Loucy (cell line): ENCODE results near the gene SHISAL1.

Source experiments
- H2AFZ ChIP-seq: fragments of 200-600 bp; sonication (generic); 2 replicates; pipeline ENCODE4 v1.6.0; 2016; ENCODE audit warnings: antibody characterized with exemption, mild to moderate bottlenecking, low read length, moderate library complexity
- H3F3A ChIP-seq: fragments of 200-600 bp; 2 replicates; pipeline ENCODE4 v1.6.0; 2016; ENCODE audit warnings: antibody characterized with exemption, low read depth, mild to moderate bottlenecking
- H3K27me3 ChIP-seq: fragments of 200-600 bp; sonication (generic); 2 replicates; pipeline ENCODE4 v1.6.1; 2014; ENCODE audit warnings: low read length, mild to moderate bottlenecking; ENCODE audit not compliant: insufficient read depth, poor library complexity, severe bottlenecking
- H3K36me3 ChIP-seq: fragments of 200-600 bp; sonication (generic); 2 replicates; pipeline ENCODE4 v1.6.1; 2016; ENCODE audit warnings: low read length; ENCODE audit not compliant: insufficient read depth
- H3K4me1 ChIP-seq: fragments of 200-600 bp; sonication (generic); 2 replicates; pipeline ENCODE4 v1.5.1; 2014; ENCODE audit warnings: low read length, mild to moderate bottlenecking; ENCODE audit not compliant: insufficient read depth, poor library complexity, severe bottlenecking
- H3K4me2 ChIP-seq: fragments of 200-600 bp; sonication (generic); 2 replicates; pipeline ENCODE4 v1.6.0; 2014; ENCODE audit warnings: antibody characterized with exemption, low read length, low read depth, mild to moderate bottlenecking; ENCODE audit not compliant: poor library complexity, severe bottlenecking
- H3K4me3 ChIP-seq: fragments of 200-600 bp; sonication (generic); 2 replicates; pipeline ENCODE4 v1.5.1; 2014; ENCODE audit warnings: low read length, mild to moderate bottlenecking, mixed read lengths; ENCODE audit not compliant: poor library complexity, severe bottlenecking
- H3K79me2 ChIP-seq: fragments of 200-600 bp; sonication (generic); 2 replicates; pipeline ENCODE4 v1.6.1; 2014; ENCODE audit warnings: low read length; ENCODE audit not compliant: insufficient read depth
- H3K9ac ChIP-seq: fragments of 200-600 bp; sonication (generic); 2 replicates; pipeline ENCODE4 v1.6.0; 2014; ENCODE audit warnings: mild to moderate bottlenecking, low read depth, low read length, moderate library complexity; ENCODE audit not compliant: poor library complexity, severe bottlenecking
- H3K9me2 ChIP-seq: fragments of 200-600 bp; sonication (generic); replicated peaks from 2 replicates; pipeline ENCODE4 v1.6.1; 2016; ENCODE audit warnings: low read depth, low read length, mixed read lengths
- H3K9me3 ChIP-seq: fragments of 200-600 bp; sonication (generic); 2 replicates; pipeline ENCODE4 v1.6.1; 2014; ENCODE audit warnings: mild to moderate bottlenecking, antibody characterized with exemption, low read length, low read depth; ENCODE audit not compliant: insufficient read depth
- H4K20me1 ChIP-seq: fragments of 200-600 bp; sonication (generic); 2 replicates; pipeline ENCODE4 v1.6.0; 2014; ENCODE audit warnings: antibody characterized with exemption, low read length, mild to moderate bottlenecking; ENCODE audit not compliant: insufficient read depth, poor library complexity, severe bottlenecking
- EZH2phosphoT487 ChIP-seq: fragments of 200-600 bp; IDR thresholded peaks from 2 replicates; pipeline ENCODE4 v1.6.1; 2018; ENCODE audit warnings: antibody characterized with exemption, mild to moderate bottlenecking, moderate library complexity, borderline replicate concordance
- TF ChIP-seq, protein P1 (sequence below): fragments of 200-600 bp; sonication (generic); conservative IDR thresholded peaks from 2 replicates; pipeline ENCODE4 v1.5.1; 2014; ENCODE audit warnings: mild to moderate bottlenecking, antibody characterized with exemption, low read length

SHISAL1 gene

DNA sequence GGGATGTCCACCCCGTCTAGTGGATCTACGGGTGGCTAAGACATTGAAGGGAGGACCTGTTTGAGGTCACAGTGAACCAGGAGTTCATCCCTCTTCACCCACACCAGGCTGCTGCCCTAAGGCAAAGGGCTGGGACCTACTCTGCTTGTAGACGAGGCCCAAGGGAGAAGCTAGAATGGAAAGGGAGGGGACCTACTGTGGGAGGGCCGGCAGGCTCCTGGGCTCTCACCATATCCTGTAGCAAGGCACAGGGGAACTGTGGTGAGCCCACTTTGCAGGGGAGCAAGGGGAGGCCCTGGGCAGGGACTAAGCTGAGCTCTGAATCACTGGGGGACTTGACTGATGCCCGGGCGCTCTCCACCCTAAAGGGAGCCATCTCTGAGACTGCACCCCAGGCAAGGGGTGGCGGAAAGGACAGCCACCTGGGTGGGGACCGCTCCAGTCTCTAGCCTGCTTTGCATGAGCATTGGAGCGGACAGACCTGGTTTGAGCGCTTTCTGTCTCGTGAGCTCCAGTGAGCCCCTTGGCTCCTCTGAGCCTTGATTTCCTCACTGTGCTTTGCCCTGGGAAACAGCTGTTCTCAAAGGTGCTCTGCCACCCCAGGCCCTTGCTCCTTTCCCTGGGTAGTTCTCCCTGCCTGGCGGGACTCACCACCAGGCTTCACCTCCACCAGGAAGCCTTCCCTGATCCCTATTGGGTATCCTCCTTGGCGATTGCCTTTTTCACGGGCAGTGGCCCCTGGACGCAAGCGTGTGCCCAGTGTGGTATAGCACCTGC, 107.8 kb downstream of the SHISAL1 start:
- no peak overlapping the region for H3K9ac ChIP-seq
- no peak overlapping the region for H2AFZ ChIP-seq
- TF ChIP-seq, protein P1, sequence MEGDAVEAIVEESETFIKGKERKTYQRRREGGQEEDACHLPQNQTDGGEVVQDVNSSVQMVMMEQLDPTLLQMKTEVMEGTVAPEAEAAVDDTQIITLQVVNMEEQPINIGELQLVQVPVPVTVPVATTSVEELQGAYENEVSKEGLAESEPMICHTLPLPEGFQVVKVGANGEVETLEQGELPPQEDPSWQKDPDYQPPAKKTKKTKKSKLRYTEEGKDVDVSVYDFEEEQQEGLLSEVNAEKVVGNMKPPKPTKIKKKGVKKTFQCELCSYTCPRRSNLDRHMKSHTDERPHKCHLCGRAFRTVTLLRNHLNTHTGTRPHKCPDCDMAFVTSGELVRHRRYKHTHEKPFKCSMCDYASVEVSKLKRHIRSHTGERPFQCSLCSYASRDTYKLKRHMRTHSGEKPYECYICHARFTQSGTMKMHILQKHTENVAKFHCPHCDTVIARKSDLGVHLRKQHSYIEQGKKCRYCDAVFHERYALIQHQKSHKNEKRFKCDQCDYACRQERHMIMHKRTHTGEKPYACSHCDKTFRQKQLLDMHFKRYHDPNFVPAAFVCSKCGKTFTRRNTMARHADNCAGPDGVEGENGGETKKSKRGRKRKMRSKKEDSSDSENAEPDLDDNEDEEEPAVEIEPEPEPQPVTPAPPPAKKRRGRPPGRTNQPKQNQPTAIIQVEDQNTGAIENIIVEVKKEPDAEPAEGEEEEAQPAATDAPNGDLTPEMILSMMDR, result no peak
- TF ChIP-seq EZH2phosphoT487, result no peak
- peaks cover 3% of the 10 kb centered on the region; the same call in 1 of the 2 replicates for H3K36me3 ChIP-seq
- H3K4me3 ChIP-seq, result no peak overlapping the region
- no peaks in the 10 kb centered on the region; the same call in 1 of the 2 replicates for H3F3A ChIP-seq
- peaks cover 20% of the 10 kb centered on the region for H3K4me1 ChIP-seq
- H3K9me2 ChIP-seq, result no peaks in the 10 kb centered on the region
- peaks cover 10% of the 10 kb centered on the region; the same call in 1 of the 2 replicates for H3K9me3 ChIP-seq
- no peaks in the 10 kb centered on the region for H3K27me3 ChIP-seq
- no peaks in the 10 kb centered on the region for H4K20me1 ChIP-seq
- no peak overlapping the region for H3K4me2 ChIP-seq
- H3K79me2 ChIP-seq, result no peaks in the 10 kb centered on the region

DNA sequence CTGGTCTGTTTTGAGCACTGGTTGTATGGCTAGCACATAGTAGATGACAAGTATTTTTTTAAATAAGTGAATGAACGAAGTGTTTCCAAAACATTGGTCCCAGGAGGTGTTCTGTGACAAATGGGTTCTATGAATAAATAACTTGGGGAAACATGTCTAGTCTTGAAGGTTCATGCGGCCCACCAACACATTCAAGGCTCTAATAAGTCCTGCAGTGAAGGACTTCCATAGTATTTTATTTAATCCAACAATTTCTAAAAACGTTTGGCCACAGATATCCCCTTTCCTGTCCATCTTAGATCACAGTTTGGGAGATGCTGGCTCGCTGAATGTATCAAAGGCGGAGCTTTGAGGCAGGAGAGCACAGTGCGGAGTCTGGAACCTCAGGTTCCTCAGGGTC, 109.5 kb downstream of the SHISAL1 start:
- Histone ChIP-seq H3K36me3 (peaks cover 7% of the 10 kb centered on the region; the same call in 1 of the 2 replicates), H3K4me2 (no peak overlapping the region), H3K4me1 (peaks cover 31% of the 10 kb centered on the region), H3K4me3 (no peak overlapping the region), H3K9me2 (no peaks in the 10 kb centered on the region), H3K79me2 (no peaks in the 10 kb centered on the region), H3K9ac (no peak overlapping the region), H3K9me3 (no peaks in the 10 kb centered on the region), H3K27me3 (no peaks in the 10 kb centered on the region), H2AFZ (no peak overlapping the region), H4K20me1 (no peaks in the 10 kb centered on the region), H3F3A (no peaks in the 10 kb centered on the region)
- TF ChIP-seq, protein P1, result no peak
- TF ChIP-seq EZH2phosphoT487, result no peak

DNA sequence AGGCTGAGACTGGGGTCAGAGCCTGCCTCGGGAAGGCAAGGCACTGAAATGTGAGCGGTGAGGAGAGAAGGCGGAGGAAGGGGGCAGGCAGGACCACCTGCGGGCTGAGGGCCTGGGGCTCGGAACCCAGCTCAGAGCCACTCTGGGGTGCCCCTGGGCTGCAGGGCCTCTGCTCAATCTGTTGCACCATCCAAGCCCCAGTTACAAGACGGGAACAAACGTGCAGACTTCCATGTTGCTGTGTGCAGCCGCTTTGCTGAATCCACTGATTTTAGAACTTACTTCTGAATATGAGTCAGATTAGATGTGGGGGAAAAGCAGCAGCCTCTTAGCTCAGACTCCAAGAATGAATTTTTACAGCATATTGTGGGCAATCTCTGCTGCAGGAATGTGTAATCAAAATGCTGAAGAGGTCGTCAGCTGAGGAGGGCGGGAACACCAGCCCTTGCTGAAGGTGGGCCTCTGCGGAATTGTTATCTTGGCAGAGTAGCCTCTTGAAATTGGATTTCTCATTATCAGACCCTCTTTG, 110.4 kb downstream of the SHISAL1 start:
- no peak overlapping the region for H3K9ac ChIP-seq
- H3K79me2 ChIP-seq, result no peaks in the 10 kb centered on the region
- H3K36me3 ChIP-seq, result peaks cover 7% of the 10 kb centered on the region; the same call in 1 of the 2 replicates
- H4K20me1 ChIP-seq, result no peaks in the 10 kb centered on the region
- H2AFZ ChIP-seq, result no peak overlapping the region
- peaks cover 31% of the 10 kb centered on the region for H3K4me1 ChIP-seq
- no peaks in the 10 kb centered on the region for H3K9me2 ChIP-seq
- no peak overlapping the region for H3K4me2 ChIP-seq
- TF ChIP-seq EZH2phosphoT487, result no peak
- TF ChIP-seq, protein P1, result no peak
- H3K9me3 ChIP-seq, result no peaks in the 10 kb centered on the region
- no peaks in the 10 kb centered on the region for H3K27me3 ChIP-seq
- no peaks in the 10 kb centered on the region for H3F3A ChIP-seq
- no peak overlapping the region for H3K4me3 ChIP-seq
